OCI-LY7 (cell line): ENCODE measurements around the gene GPR132. TPM values are rescaled to one million over a fixed set of nuclear protein-coding genes. Genes with fewer than 3 reads are reported as not detected.
A peak's percentile ranks its signal among the peaks of the same experiment; 100 is the strongest.

Experiments used
- BruUV-seq: library from RNA; stranded (reverse); fragments of 400-500 nt; replicated peaks from 2 replicates; lab custom pipeline; 2021; lab: Mats Ljungman, UMichigan
- CTCF ChIA-PET: fragments of 300-600 bp; sonication (Branson Sonifier 250); formaldehyde crosslinking; loops from one replicate; lab custom pipeline; 2022; ENCODE audit warnings: antibody characterized with exemption; ENCODE audit not compliant: unreplicated experiment; lab: Charles Lee
- POLR2A ChIA-PET: fragments of 300-600 bp; sonication (Branson Sonifier 250); formaldehyde crosslinking; loops from one replicate; lab custom pipeline; 2022; ENCODE audit warnings: antibody characterized with exemption; lab: Charles Lee
- DNase-seq: peaks from one replicate; pipeline ENCODE4 v3.0.0-alpha.2; 2015; ENCODE audit warnings: low spot score
- H2AFZ ChIP-seq: fragments of 200-600 bp; sonication (generic), shearing (Covaris generic); 2 replicates; pipeline ENCODE4 v1.6.1; 2014; ENCODE audit warnings: mild to moderate bottlenecking, antibody characterized with exemption, low read length, moderate library complexity
- H3K27ac ChIP-seq: fragments of 200-600 bp; sonication (generic); 2 replicates; pipeline ENCODE4 v1.5.1; 2014; ENCODE audit warnings: mixed run types, low read depth, mild to moderate bottlenecking, moderate library complexity, low read length, inconsistent platforms; ENCODE audit not compliant: poor library complexity, severe bottlenecking
- H3K36me3 ChIP-seq: fragments of 200-600 bp; sonication (generic); 2 replicates; pipeline ENCODE4 v1.6.1; 2014; ENCODE audit warnings: mild to moderate bottlenecking, antibody characterized with exemption, low read length, moderate library complexity, mixed read lengths; ENCODE audit not compliant: insufficient read depth
- H3K4me1 ChIP-seq: fragments of 200-600 bp; sonication (generic); 2 replicates; pipeline ENCODE4 v1.5.1; 2014; ENCODE audit warnings: mild to moderate bottlenecking, low read length; ENCODE audit not compliant: insufficient read depth, poor library complexity, severe bottlenecking
- H3K4me2 ChIP-seq: fragments of 200-600 bp; sonication (generic); 2 replicates; pipeline ENCODE4 v1.6.1; 2014; ENCODE audit warnings: mild to moderate bottlenecking, low read length
- H3K4me3 ChIP-seq: fragments of 200-600 bp; sonication (generic); 2 replicates; pipeline ENCODE4 v1.5.1; 2014; ENCODE audit warnings: mild to moderate bottlenecking, low read depth, low read length; ENCODE audit not compliant: poor library complexity, severe bottlenecking
- H3K79me2 ChIP-seq: fragments of 200-600 bp; sonication (generic); 2 replicates; pipeline ENCODE4 v1.6.1; 2016; ENCODE audit warnings: low read depth, mild to moderate bottlenecking, low read length, moderate library complexity, mixed read lengths; ENCODE audit not compliant: insufficient read depth
- H3K9me2 ChIP-seq: fragments of 200-600 bp; sonication (generic); 2 replicates; pipeline ENCODE4 v1.6.1; 2016; ENCODE audit warnings: mild to moderate bottlenecking, low read length, mixed read lengths; ENCODE audit not compliant: insufficient read depth
- H3K9me3 ChIP-seq: fragments of 200-600 bp; sonication (generic); 2 replicates; pipeline ENCODE4 v1.6.1; 2014; ENCODE audit warnings: mild to moderate bottlenecking, mixed run types, low read length, mixed read lengths
- H4K20me1 ChIP-seq: fragments of 200-600 bp; sonication (generic); 2 replicates; pipeline ENCODE4 v1.6.1; 2014; ENCODE audit warnings: mild to moderate bottlenecking, antibody characterized with exemption, low read length, moderate library complexity, mixed read lengths; ENCODE audit not compliant: insufficient read depth
- CTCF ChIP-seq: fragments of 200-600 bp; sonication (generic); conservative IDR thresholded peaks from 2 replicates; pipeline ENCODE4 v1.5.1; 2014; ENCODE audit warnings: mild to moderate bottlenecking, antibody characterized with exemption, low read length, moderate library complexity, mixed read lengths
- EZH2phosphoT487 ChIP-seq: fragments of 200-600 bp; sonication (generic); IDR thresholded peaks from 2 replicates; pipeline ENCODE4 v1.6.1; 2018; ENCODE audit warnings: low read depth, borderline replicate concordance, mild to moderate bottlenecking, mixed run types, antibody characterized with exemption, low read length, moderate library complexity, mixed read lengths
- intact Hi-C: fragments of 100-400 bp; cut with micrococcal nuclease; formaldehyde crosslinking; loops from one replicate; pipeline ENCODE4 v1.10.0; 2022; ENCODE audit not compliant: unreplicated experiment
- total RNA-seq, 2 experiments: library from RNA; depleted of rRNA in 1 of 2; stranded (reverse); fragments of >200 nt in 1 of 2; shearing (Covaris generic) in 1 of 2; gene quantifications; 2 replicates each; pipeline ENCODE4 v1.2.3, GENCODE V29; 2014 to 2022

The GPR132 gene
- total RNA-seq, 2 experiments from 2014 or later: 1.0 to 3.0 TPM

GRCh38 chr14:105070760-105071137 is 5.5 kb upstream of the GPR132 start:
- Histone ChIP-seq H3K4me3 (no peak overlapping the region), H3K4me1 (peaks cover 15% of the 10 kb centered on the region), H3K4me2 (no peak overlapping the region), H3K9me2 (no peaks in the 10 kb centered on the region), H3K27ac (no peak overlapping the region), H3K79me2 (no peaks in the 10 kb centered on the region), H3K36me3 (no peaks in the 10 kb centered on the region), H4K20me1 (no peaks in the 10 kb centered on the region), H2AFZ (no peak overlapping the region), H3K9me3 (no peaks in the 10 kb centered on the region)
- TF ChIP-seq CTCF (no peak), EZH2phosphoT487 (no peak)
- CTCF ChIA-PET: no interaction called here
- no TSS peak for BruUV-seq
- DNase-seq: no peak
- POLR2A ChIA-PET: no interaction called here
- intact Hi-C loops: no loop called here

DNA sequence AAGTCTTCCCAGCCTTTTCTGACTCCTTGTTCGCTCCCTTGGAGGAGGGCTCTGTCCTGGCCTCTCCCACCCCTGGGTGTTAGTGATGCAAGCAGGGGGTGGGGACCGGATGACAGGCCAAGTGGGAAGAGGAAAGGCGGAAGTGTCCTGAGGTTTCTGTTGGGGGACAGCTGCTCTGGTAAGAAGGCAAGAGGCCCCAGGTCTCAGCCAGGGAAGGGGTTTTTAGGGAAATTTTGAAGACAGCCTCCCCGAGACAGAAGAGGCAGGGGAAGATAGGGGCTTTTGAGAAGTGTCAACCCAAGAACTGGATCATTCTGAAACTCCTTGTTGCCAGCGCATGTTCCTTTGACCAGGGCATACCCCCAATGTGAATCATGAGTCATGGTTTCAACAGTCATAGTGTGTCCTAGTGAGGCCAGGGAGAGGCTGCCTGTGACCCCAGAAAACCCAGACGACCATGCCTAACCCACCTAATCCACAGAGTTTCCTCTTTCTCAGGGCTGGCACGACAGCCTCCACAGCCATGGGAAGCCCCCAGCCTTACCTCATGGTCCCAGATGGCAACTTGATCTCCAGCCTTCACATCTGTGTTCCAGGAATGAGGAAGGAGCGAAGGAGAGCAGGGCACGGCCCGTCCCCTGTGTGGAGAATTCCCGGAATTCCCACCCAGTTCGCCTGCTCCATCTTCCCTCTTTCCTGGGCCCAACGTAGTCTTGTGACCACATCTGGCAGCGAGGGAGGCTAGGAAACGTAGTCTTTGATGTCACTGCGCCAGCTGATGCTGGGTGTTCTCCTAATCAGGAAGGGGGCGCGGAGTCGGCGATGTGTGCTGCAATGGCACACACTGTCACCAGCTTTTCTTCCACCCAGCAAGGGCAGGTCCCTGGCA is 4.9 kb upstream of the GPR132 start:
- intact Hi-C loops: no loop called here
- no peak overlapping the region for H3K27ac ChIP-seq
- ChIA-PET POLR2A (no interaction called here), CTCF (no interaction called here)
- no TSS peak for BruUV-seq
- H4K20me1 ChIP-seq: no peaks in the 10 kb centered on the region
- peak overlapping the region; percentile 28 for H3K4me2 ChIP-seq
- no peak for DNase-seq
- no peak for TF ChIP-seq CTCF
- TF ChIP-seq EZH2phosphoT487: no peak
- no peaks in the 10 kb centered on the region for H3K9me3 ChIP-seq
- no peak overlapping the region for H3K4me3 ChIP-seq
- H3K4me1 ChIP-seq: peaks cover 21% of the 10 kb centered on the region
- H3K79me2 ChIP-seq: no peaks in the 10 kb centered on the region
- H2AFZ ChIP-seq: 0 out of 2 replicates have a peak overlapping the region, but pooled peaks have one; percentile 15
- no peaks in the 10 kb centered on the region for H3K36me3 ChIP-seq
- H3K9me2 ChIP-seq: no peaks in the 10 kb centered on the region

DNA sequence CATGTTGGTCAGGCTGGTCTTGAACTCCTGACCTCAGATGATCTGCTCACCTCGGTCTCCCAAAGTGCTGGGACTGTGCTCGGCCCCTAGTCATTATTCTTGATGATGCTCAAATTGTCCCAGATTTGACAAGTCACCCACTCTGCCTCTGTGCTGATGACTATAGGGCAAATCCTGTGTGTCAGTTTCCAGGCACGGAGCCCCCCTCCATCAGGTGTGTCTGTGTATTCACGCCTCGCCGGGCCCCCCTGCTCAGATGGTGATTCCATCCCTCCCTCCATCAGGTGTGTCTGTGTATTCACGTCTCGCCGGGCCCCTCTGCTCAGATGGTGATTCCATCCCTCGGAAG is 4.3 kb upstream of the GPR132 start:
- no TSS peak for BruUV-seq
- no peak overlapping the region for H3K4me3 ChIP-seq
- 0 out of 2 replicates have a peak overlapping the region, but pooled peaks have one; percentile 15 for H2AFZ ChIP-seq
- TF ChIP-seq CTCF: no peak
- TF ChIP-seq EZH2phosphoT487: no peak
- CTCF ChIA-PET: no interaction called here
- peaks cover 26% of the 10 kb centered on the region for H3K4me1 ChIP-seq
- H3K9me3 ChIP-seq: no peaks in the 10 kb centered on the region
- intact Hi-C loops: no loop called here
- no peaks in the 10 kb centered on the region for H3K9me2 ChIP-seq
- H3K79me2 ChIP-seq: no peaks in the 10 kb centered on the region
- no peaks in the 10 kb centered on the region for H4K20me1 ChIP-seq
- H3K36me3 ChIP-seq: no peaks in the 10 kb centered on the region
- no peak overlapping the region for H3K27ac ChIP-seq
- POLR2A ChIA-PET: no interaction called here
- DNase-seq: no peak
- H3K4me2 ChIP-seq: peak overlapping the region; percentile 28; the same call in 1 of the 2 replicates
